GM23248 (cell line): ENCODE data around the gene ANKRD24.

Experiments used
- EZH2 ChIP-seq: fragments of 200-600 bp; sonication (generic); IDR thresholded peaks from 2 replicates; pipeline ENCODE4 v1.6.1; 2018; ENCODE audit warnings: antibody characterized with exemption, mild to moderate bottlenecking; ENCODE audit not compliant: insufficient read depth, poor library complexity, severe bottlenecking
- EZH2phosphoT487 ChIP-seq: fragments of 200-600 bp; sonication (generic); IDR thresholded peaks from 2 replicates; pipeline ENCODE4 v1.6.1; 2018; ENCODE audit warnings: antibody characterized with exemption, moderate library complexity, mild to moderate bottlenecking, low read depth; ENCODE audit not compliant: insufficient read depth

GRCh38 chr19:4151623-4152022, 30.9 kb upstream of the ANKRD24 start:
- TF ChIP-seq EZH2phosphoT487 (no peak), EZH2 (no peak)
